K562 (cell line): Measurements from ENCODE around the gene ARMC8.

ENCODE experiments used
- EZH2 ChIP-seq: IDR thresholded peaks from 2 replicates; pipeline ENCODE4 v1.6.1; 2012; ENCODE audit warnings: low read depth, mild to moderate bottlenecking, inconsistent platforms, low read length, borderline replicate concordance
- ILF3 ChIP-seq: fragments of 450-650 bp; IDR thresholded peaks from 2 replicates; pipeline ENCODE4 v1.6.1; 2018; ENCODE audit warnings: antibody characterized with exemption, mild to moderate bottlenecking, moderate library complexity, borderline replicate concordance
- KHSRP ChIP-seq: fragments of 450-650 bp; IDR thresholded peaks from 2 replicates; pipeline ENCODE4 v1.6.1; 2017
- NFRKB ChIP-seq: fragments of 450-650 bp; IDR thresholded peaks from 2 replicates; pipeline ENCODE4 v1.6.1; 2016; ENCODE audit warnings: low read depth
- POLR2A ChIP-seq: fragments of 450-650 bp; conservative IDR thresholded peaks from 2 replicates; pipeline ENCODE4 v1.6.1; 2016
- SMC3 ChIP-seq: conservative IDR thresholded peaks from 2 replicates; pipeline ENCODE4 v1.6.1; 2011; ENCODE audit warnings: low read depth, low read length, improper control_type of control experiment; ENCODE audit not compliant: insufficient read depth
- WHSC1 ChIP-seq: IDR thresholded peaks from one replicate; pipeline ENCODE4 v1.6.1; 2012; ENCODE audit warnings: low read length, control low read depth, inconsistent platforms

DNA sequence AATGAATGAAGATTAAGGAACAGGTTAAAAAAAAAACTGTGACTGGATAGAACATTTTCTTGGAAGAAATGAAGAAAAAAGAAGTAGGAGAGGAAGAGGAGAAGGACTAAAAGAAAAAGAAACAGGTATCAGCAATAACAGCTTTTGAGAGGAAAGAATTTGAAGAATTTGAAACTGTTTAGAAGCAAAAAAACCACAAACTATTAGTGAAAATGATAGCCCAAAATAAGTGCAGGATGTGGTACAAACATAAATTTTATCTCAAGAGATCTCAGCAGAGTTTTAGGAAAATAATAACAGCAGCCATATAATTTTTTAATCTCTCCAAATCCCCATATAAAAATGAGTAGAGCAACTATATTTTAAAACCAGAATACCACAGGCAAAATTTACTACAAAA lies 46.2 kb upstream of the ARMC8 start:
- no peak for TF ChIP-seq SMC3
- TF ChIP-seq POLR2A, result no peak
- no peak for TF ChIP-seq NFRKB
- TF ChIP-seq WHSC1, result no peak
- TF ChIP-seq KHSRP, result no peak
- no peak for TF ChIP-seq ILF3
- no peak for TF ChIP-seq EZH2
